ENCODE results near the gene POLR2C.

DNA sequence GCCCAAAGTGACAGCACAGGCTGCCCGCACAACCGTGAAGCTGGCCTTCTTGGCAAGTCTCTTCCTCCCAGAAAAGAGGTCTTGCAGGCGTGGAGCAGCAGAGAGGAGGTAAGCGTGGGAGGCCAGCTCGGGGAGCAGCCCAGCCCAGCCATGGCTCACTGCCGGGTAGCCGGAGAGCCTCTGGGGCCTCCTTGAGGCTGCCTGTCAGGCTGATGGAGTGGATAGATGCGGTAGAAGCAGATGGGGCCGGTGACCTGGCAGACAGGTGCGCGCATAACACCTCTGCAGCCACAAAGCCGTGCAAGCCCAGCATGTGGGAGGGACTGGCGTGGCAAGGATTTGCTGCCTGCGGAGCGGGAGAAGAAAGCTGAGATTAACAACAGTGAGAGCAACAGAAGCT, 40.9 kb downstream of the POLR2C start:
- TF ChIP-seq POLR2A (IDR thresholded peaks at IDR 0.05), result no peak
- no peak for TF ChIP-seq CTCF (IDR thresholded peaks at IDR 0.05)

Measured in gastroesophageal sphincter (tissue), 3 donors.